NCI-H2171 (cell line): ENCODE data around the gene KCNJ10.

Experiments used
- DNase-seq: peaks from one replicate; lab custom pipeline; 2025; lab: John Stamatoyannopoulos, UW

KCNJ10 gene

GRCh38 chr1:160083968-160084770 is 14.2 kb upstream of the KCNJ10 start:
- DNase-seq: peak; percentile 77

GRCh38 chr1:160082926-160083325 is 13.0 kb upstream of the KCNJ10 start:
- no peak for DNase-seq

- DNase-seq: no peak
These were observed 12.5 kb upstream of the KCNJ10 start for GRCh38 chr1:160082487-160082886.

GRCh38 chr1:160081261-160081936 is 11.4 kb upstream of the KCNJ10 start, which contains the start of gene KCNJ9:
KCNJ9 (plus strand) TSS chr1:160081538; CDS start chr1:160084031, 2,493 bp downstream.
- DNase-seq: peak; percentile 52

- no peak for DNase-seq
These were observed 10.6 kb upstream of the KCNJ10 start for GRCh38 chr1:160080381-160081100.

- DNase-seq: no peak
These were observed 9.5 kb upstream of the KCNJ10 start for GRCh38 chr1:160079448-160079847.

- DNase-seq: no peak
These were observed 8.7 kb upstream of the KCNJ10 start for GRCh38 chr1:160078512-160079195.

- no peak for DNase-seq
These were observed 7.5 kb upstream of the KCNJ10 start for GRCh38 chr1:160077486-160077885.

GRCh38 chr1:160076295-160076694 is 6.3 kb upstream of the KCNJ10 start:
- DNase-seq: no peak

- no peak for DNase-seq
These were observed 5.9 kb upstream of the KCNJ10 start for GRCh38 chr1:160075836-160076235.

GRCh38 chr1:160074865-160075264 is 4.9 kb upstream of the KCNJ10 start:
- DNase-seq: no peak

GRCh38 chr1:160071289-160071688 is 1.3 kb upstream of the KCNJ10 start:
- DNase-seq: no peak

- peak; percentile 81 for DNase-seq
These were observed 543 bp upstream of the KCNJ10 start for GRCh38 chr1:160070243-160071163.

GRCh38 chr1:160068225-160068624 is 1.7 kb downstream of the KCNJ10 start:
- no peak for DNase-seq

GRCh38 chr1:160066829-160067745 is 2.9 kb downstream of the KCNJ10 start:
- no peak for DNase-seq

- DNase-seq: no peak
These were observed 5.2 kb downstream of the KCNJ10 start for GRCh38 chr1:160064746-160065145.

GRCh38 chr1:160064164-160064563 is 5.8 kb downstream of the KCNJ10 start:
- no peak for DNase-seq

- DNase-seq: no peak
These were observed 6.8 kb downstream of the KCNJ10 start for GRCh38 chr1:160063176-160063575.

- no peak for DNase-seq
These were observed 7.8 kb downstream of the KCNJ10 start for GRCh38 chr1:160062230-160062532.
